IPS-18c (cell line): ENCODE results near the gene C13orf42.
"Not testable (repeated sequence)": the region's sequence is repeated elsewhere in the genome, so short reads cannot be mapped to it uniquely, and the experiment has no call there.

Experiments used
- H3K4me3 ChIP-seq: 2 replicates; pipeline ENCODE4 v1.7.0; 2013; ENCODE audit warnings: low read depth, mild to moderate bottlenecking, low read length, moderate library complexity; ENCODE audit not compliant: insufficient read depth
- H3K9me3 ChIP-seq: one replicate; pipeline ENCODE4 v1.6.1; 2013; ENCODE audit warnings: mild to moderate bottlenecking, low read length, moderate library complexity; ENCODE audit not compliant: control insufficient read depth, insufficient read depth

C13orf42 gene

GRCh38 chr13:51134763-51135365 lies 23.8 kb upstream of the C13orf42 start:
- Histone ChIP-seq H3K9me3 (peaks cover 4% of the 10 kb centered on the region), H3K4me3 (no peak overlapping the region)

DNA sequence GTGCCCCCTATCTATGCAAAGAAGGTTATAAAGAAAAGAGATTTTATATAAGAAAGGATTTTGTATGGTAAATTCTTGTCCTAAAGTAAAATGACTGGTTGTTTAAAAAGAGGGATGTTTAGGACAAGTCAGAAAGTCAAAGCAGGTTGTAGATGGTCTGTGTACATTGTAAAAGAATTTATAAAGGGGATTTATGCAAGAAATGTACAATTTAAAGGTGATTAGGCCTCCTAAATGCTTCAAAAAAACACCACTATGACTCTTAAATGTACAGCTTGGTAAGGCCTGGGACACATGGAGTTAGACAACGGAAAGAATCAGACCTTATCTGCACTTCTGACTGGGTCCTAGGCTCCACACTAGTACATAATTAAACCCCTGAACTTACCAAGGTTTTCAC lies 19.3 kb upstream of the C13orf42 start:
- peaks cover 8% of the 10 kb centered on the region for H3K9me3 ChIP-seq

GRCh38 chr13:51125495-51126226 lies 14.6 kb upstream of the C13orf42 start:
- Histone ChIP-seq H3K9me3 (peaks cover 4% of the 10 kb centered on the region), H3K4me3 (no peak overlapping the region)

More for the DNA sequence above, 19.3 kb upstream of the C13orf42 start:
- H3K4me3 ChIP-seq = no peak overlapping the region

- H3K4me3 ChIP-seq = no peak overlapping the region
Measured at GRCh38 chr13:51122868-51123566, 11.9 kb upstream of the C13orf42 start.

DNA sequence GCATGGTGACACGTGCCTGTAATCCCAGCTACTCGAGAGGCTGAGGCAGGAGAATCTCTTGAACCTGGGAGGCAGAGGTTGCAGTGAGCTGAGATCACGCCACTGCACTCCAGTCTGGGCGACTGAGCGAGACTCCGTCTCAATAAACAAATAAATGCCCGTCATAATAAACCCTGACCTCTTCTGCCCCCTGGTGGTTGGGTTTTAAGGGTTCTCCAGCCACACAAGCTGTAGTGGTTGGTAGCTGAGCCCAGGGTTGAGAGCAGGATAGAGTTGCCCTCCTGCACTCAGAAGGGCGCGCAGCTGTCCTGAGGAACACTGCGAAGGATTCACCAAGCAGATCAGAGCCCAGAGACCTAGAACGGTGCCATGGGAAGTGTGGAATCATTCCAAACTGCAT lies 9.8 kb upstream of the C13orf42 start:
- not testable (repeated sequence) for H3K9me3 ChIP-seq, H3K4me3 ChIP-seq

More at GRCh38 chr13:51122868-51123566, 11.9 kb upstream of the C13orf42 start:
- H3K9me3 ChIP-seq = no peaks in the 10 kb centered on the region

DNA sequence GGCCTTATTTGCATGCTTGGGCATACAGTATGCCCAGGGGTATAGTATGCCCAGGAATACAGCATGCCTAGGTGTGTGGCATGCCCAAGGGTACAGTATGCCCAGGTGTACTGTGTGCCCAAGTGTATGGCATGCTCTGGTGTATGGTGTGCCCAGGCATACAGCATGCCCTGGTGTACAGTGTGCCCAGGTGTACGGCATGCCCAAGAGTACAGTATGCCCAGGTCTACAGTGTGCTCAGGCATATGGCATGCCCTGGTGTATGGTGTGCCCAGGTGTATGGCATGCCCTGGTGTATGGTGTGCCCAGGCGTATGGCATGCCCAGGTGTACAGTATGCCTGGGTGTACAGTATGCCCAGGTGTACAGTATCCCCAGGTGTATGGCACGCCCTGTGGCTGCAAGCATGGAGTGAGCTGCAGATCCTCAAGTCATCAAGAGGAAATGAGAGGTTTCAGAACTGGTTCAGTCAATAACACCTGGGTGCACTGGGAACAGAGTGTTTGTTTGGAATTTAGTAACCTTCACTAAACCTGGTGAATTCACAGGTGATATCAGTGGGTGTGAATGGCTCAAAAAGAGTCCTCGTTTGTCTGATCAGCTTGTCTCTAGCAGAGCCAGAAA lies 7.8 kb upstream of the C13orf42 start:
- Histone ChIP-seq H3K4me3 (no peak overlapping the region), H3K9me3 (no peaks in the 10 kb centered on the region)

DNA sequence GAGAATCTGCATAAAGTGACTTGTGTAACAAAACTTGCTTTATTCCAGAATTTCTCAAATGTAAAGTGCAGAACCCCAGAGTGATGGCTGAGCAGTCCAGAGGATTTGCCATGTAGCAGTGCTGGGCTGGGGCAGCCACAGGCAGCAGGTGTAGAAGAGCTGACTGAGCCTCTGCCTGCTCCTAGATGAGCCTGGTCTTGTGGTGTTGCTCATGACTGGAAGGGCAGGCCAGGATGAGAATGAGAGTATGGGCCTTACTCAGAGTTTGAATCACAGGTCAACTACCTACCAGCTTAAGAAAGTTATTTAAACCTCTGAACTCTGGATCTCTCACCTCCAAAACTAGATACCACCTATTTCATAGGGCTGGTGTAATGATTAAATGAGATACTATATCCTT lies 2.9 kb upstream of the C13orf42 start:
- no peak overlapping the region for H3K4me3 ChIP-seq
- H3K9me3 ChIP-seq = no peaks in the 10 kb centered on the region

DNA sequence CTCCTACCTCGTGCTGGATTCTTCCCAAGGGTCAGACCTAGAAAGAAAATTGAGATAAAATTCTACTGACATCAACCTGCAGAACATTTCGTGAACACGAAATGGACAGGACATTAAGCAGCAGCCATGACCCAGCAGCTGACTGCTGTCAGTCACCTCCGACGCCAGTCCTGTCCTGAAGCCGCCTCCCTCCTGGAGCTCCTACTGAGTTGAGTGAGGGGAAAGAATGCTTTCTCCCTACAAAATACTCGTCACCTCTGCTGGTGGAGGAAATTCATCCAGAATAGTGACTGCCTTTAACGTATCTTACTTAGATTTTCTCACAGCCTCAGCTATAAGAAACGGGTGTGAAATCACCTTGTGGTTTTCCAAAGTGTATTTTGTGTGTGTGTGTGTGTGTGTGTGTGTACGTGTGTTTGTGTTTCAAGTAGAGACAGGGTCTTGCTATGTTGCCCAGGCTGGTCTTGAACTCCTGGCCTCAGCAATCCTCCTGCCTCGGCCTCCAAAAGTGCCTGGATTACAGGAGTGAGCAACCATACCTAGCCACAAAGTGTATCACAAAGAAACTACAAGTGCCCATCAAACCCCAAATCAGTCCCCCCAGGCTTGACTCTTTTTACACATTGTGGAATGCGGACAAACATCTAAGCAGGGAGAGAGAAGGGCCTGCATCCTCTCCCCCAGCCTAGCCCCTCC lies 2.3 kb upstream of the C13orf42 start:
- no peaks in the 10 kb centered on the region for H3K9me3 ChIP-seq

DNA sequence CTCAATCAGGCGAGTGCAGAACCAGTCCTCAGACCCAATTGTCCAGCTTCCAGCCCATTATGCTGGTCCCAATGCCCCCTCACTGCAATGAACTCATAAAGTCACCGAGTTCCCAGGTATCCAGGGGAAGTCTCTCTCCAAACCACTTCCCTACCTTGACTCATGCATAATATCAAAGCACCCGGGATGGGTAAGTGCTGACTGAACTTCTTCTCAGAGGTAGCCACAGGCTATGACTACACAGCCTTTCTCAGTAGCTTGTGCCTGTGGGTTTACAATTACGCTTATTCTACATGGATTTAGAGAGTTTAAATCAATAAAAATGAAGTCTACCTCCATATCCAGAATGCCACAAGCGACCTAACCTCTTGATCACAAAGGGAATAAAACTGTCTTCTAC lies 1.7 kb upstream of the C13orf42 start:
- Histone ChIP-seq H3K4me3 (no peak overlapping the region), H3K9me3 (no peaks in the 10 kb centered on the region)

More for the DNA sequence above, 2.3 kb upstream of the C13orf42 start:
- no peak overlapping the region for H3K4me3 ChIP-seq

- Histone ChIP-seq H3K9me3 (no peaks in the 10 kb centered on the region), H3K4me3 (no peak overlapping the region)
Measured at GRCh38 chr13:51111997-51112396, 923 bp upstream of the C13orf42 start.

DNA sequence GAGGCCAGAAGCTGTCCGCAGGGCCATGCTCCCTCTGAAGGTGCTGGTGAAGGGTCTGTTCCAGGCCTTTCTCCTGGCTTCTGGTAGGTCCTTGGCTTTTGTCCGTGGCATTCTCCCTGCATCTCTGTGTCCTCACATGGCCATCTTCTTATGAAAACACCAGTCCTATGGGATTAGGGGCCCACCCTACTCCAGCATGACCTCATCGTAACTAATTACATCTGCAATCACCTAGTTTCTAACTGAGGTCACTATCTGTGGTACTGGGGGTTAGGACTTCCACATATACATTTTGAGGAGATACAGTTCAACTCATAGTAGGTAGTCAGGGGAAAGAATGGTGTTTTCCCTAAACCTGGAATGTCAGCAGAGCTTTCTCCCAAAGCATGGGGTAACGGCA lies 3.1 kb downstream of the C13orf42 start:
- Histone ChIP-seq H3K9me3 (peaks cover 2% of the 10 kb centered on the region), H3K4me3 (no peak overlapping the region)

DNA sequence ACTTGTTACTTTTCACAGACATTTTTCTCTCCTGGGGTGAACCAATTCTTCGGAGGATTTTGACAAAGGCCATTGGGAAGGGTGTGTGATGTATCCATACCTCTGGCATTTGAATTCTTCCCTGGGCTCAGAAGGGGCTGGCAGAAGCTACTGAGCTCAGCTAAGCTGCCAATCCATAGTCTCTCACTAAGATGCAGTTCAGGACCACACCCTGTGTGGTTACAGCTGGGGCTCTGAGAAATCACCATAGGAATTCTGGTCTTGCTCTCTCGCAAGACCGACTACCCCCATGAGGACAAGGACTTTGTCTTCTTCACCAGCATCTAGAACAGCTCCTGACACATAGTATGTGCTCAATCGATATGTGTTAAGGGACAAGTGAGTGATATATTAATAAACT lies 6.0 kb downstream of the C13orf42 start:
- Histone ChIP-seq H3K9me3 (peaks cover 2% of the 10 kb centered on the region), H3K4me3 (no peak overlapping the region)

GRCh38 chr13:51101636-51102235 lies 9.3 kb downstream of the C13orf42 start:
- H3K9me3 ChIP-seq = peaks cover 2% of the 10 kb centered on the region
- H3K4me3 ChIP-seq = no peak overlapping the region

- H3K9me3 ChIP-seq = no peaks in the 10 kb centered on the region
- H3K4me3 ChIP-seq = no peak overlapping the region
Measured at GRCh38 chr13:51097353-51098043, 13.6 kb downstream of the C13orf42 start.

GRCh38 chr13:51096131-51096530 lies 14.9 kb downstream of the C13orf42 start:
- H3K9me3 ChIP-seq = no peaks in the 10 kb centered on the region
- no peak overlapping the region for H3K4me3 ChIP-seq

DNA sequence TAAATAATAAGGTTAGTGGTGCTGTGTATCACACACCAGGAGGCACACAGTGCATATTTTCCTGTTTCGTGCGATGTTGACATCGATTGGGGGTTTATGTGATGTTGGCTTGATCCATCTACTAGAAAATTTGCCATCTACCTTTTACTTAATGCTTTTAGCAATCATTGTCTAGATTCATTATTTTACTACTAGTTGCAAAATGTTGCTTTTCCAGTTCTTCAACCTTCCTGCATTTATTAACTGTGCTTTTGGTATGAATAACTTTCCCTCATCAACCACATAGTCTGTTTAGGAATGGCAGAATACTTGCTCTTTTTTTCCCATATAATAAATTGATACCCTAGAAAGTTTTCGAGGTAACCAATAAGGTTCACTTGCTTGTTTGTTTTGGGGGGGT lies 17.5 kb downstream of the C13orf42 start:
- Histone ChIP-seq H3K4me3 (no peak overlapping the region), H3K9me3 (no peaks in the 10 kb centered on the region)
